Measurements from ENCODE around the gene DCDC2C.

Gene DCDC2C

GRCh38 chr2:3729786-3730185 lies 26.4 kb downstream of the DCDC2C start:
- Histone ChIP-seq H4K20me1 (ENCODE audit: insufficient read depth) (no peaks in the 10 kb centered on the region), H3K9ac (no peak overlapping the region), H3K36me3 (ENCODE audit: insufficient read depth) (no peaks in the 10 kb centered on the region), H3K79me2 (ENCODE audit: insufficient read depth, low read depth) (no peaks in the 10 kb centered on the region), H2AFZ (ENCODE audit: low read depth) (no peak overlapping the region), H3K27ac (no peak overlapping the region), H3K4me2 (no peak overlapping the region), H3K27me3 (ENCODE audit: insufficient read depth, low read depth) (no peaks in the 10 kb centered on the region), H3K4me3 (IDR thresholded peaks at IDR 0.05; ENCODE audit: insufficient read depth, low read depth, low read length) (no peak overlapping the region), H3K4me1 (ENCODE audit: low read depth, poor library complexity, severe bottlenecking) (no peaks in the 10 kb centered on the region)
- no peak for TF ChIP-seq CTCF (conservative IDR thresholded peaks at IDR 0.05; ENCODE audit: low read depth, low read length)

GRCh38 chr2:3730646-3731045 lies 27.3 kb downstream of the DCDC2C start:
- TF ChIP-seq CTCF (conservative IDR thresholded peaks at IDR 0.05; ENCODE audit: low read depth, low read length), result no peak
- H3K4me1 ChIP-seq (ENCODE audit: low read depth, poor library complexity, severe bottlenecking), result no peaks in the 10 kb centered on the region
- no peak overlapping the region for H3K4me3 ChIP-seq (IDR thresholded peaks at IDR 0.05; ENCODE audit: insufficient read depth, low read depth, low read length)
- H3K27me3 ChIP-seq (ENCODE audit: insufficient read depth, low read depth), result no peaks in the 10 kb centered on the region
- H3K27ac ChIP-seq, result no peak overlapping the region
- H3K9ac ChIP-seq, result no peak overlapping the region
- H2AFZ ChIP-seq (ENCODE audit: low read depth), result no peak overlapping the region
- H3K4me2 ChIP-seq, result no peak overlapping the region
- H4K20me1 ChIP-seq (ENCODE audit: insufficient read depth), result no peaks in the 10 kb centered on the region
- H3K36me3 ChIP-seq (ENCODE audit: insufficient read depth), result no peaks in the 10 kb centered on the region
- no peaks in the 10 kb centered on the region for H3K79me2 ChIP-seq (ENCODE audit: insufficient read depth, low read depth)

- no peaks in the 10 kb centered on the region for H3K27me3 ChIP-seq (ENCODE audit: insufficient read depth, low read depth)
- H3K9ac ChIP-seq, result no peak overlapping the region
- no peak overlapping the region for H3K27ac ChIP-seq
- H3K4me1 ChIP-seq (ENCODE audit: low read depth, poor library complexity, severe bottlenecking), result no peaks in the 10 kb centered on the region
- H4K20me1 ChIP-seq (ENCODE audit: insufficient read depth), result no peaks in the 10 kb centered on the region
- H3K36me3 ChIP-seq (ENCODE audit: insufficient read depth), result no peaks in the 10 kb centered on the region
- H3K4me2 ChIP-seq, result no peak overlapping the region
- H3K4me3 ChIP-seq (IDR thresholded peaks at IDR 0.05; ENCODE audit: insufficient read depth, low read depth, low read length), result no peak overlapping the region
- no peak overlapping the region for H2AFZ ChIP-seq (ENCODE audit: low read depth)
- TF ChIP-seq CTCF (conservative IDR thresholded peaks at IDR 0.05; ENCODE audit: low read depth, low read length), result no peak
- H3K79me2 ChIP-seq (ENCODE audit: insufficient read depth, low read depth), result no peaks in the 10 kb centered on the region
These were observed 28.5 kb downstream of the DCDC2C start for GRCh38 chr2:3731829-3732228.

- no peak for TF ChIP-seq CTCF (conservative IDR thresholded peaks at IDR 0.05; ENCODE audit: low read depth, low read length)
- Histone ChIP-seq H3K4me2 (no peak overlapping the region), H4K20me1 (ENCODE audit: insufficient read depth) (no peaks in the 10 kb centered on the region)
These were observed 32.7 kb downstream of the DCDC2C start for GRCh38 chr2:3736112-3736511.

More at GRCh38 chr2:3736112-3736511, 32.7 kb downstream of the DCDC2C start:
- no peaks in the 10 kb centered on the region for H3K79me2 ChIP-seq (ENCODE audit: insufficient read depth, low read depth)
- H3K9ac ChIP-seq, result no peak overlapping the region
- no peaks in the 10 kb centered on the region for H3K4me1 ChIP-seq (ENCODE audit: low read depth, poor library complexity, severe bottlenecking)
- no peak overlapping the region for H2AFZ ChIP-seq (ENCODE audit: low read depth)
- H3K27me3 ChIP-seq (ENCODE audit: insufficient read depth, low read depth), result no peaks in the 10 kb centered on the region
- no peaks in the 10 kb centered on the region for H3K36me3 ChIP-seq (ENCODE audit: insufficient read depth)
- H3K27ac ChIP-seq, result no peak overlapping the region
- H3K4me3 ChIP-seq (IDR thresholded peaks at IDR 0.05; ENCODE audit: insufficient read depth, low read depth, low read length), result no peak overlapping the region
